KOPT-K1 (cell line): ENCODE measurements around the gene BSND.

Experiments
- H3K27ac ChIP-seq: fragments of 200-600 bp; sonication (generic); 2 replicates; pipeline ENCODE4 v1.5.1; 2016; ENCODE audit warnings: antibody characterized with exemption, mild to moderate bottlenecking, low read depth, low read length; ENCODE audit not compliant: poor library complexity, severe bottlenecking
- H3K36me3 ChIP-seq: fragments of 200-600 bp; sonication (generic); 2 replicates; pipeline ENCODE4 v1.5.1; 2017; ENCODE audit warnings: antibody characterized with exemption, mild to moderate bottlenecking, low read length, moderate library complexity; ENCODE audit not compliant: insufficient read depth
- H3K9me3 ChIP-seq: fragments of 200-600 bp; sonication (generic); 2 replicates; pipeline ENCODE4 v1.5.1; 2017; ENCODE audit warnings: antibody characterized with exemption, low read length, mild to moderate bottlenecking; ENCODE audit not compliant: insufficient read depth, poor library complexity, severe bottlenecking

Gene BSND

GRCh38 chr1:54982739-54983138, 16.0 kb upstream of the BSND start:
- no peak overlapping the region for H3K27ac ChIP-seq

GRCh38 chr1:54984131-54984842, 14.4 kb upstream of the BSND start:
- Histone ChIP-seq H3K9me3 (no peaks in the 10 kb centered on the region), H3K36me3 (no peaks in the 10 kb centered on the region), H3K27ac (no peak overlapping the region)

More at GRCh38 chr1:54982739-54983138, 16.0 kb upstream of the BSND start:
- H3K36me3 ChIP-seq = no peaks in the 10 kb centered on the region
- H3K9me3 ChIP-seq = no peaks in the 10 kb centered on the region

- Histone ChIP-seq H3K36me3 (no peaks in the 10 kb centered on the region), H3K9me3 (no peaks in the 10 kb centered on the region), H3K27ac (no peak overlapping the region)
Observed at GRCh38 chr1:54985556-54985955, 13.2 kb upstream of the BSND start.

- H3K36me3 ChIP-seq = no peaks in the 10 kb centered on the region
- H3K27ac ChIP-seq = no peak overlapping the region
Observed at GRCh38 chr1:54986025-54986424, 12.7 kb upstream of the BSND start.

GRCh38 chr1:54986533-54986932, 12.2 kb upstream of the BSND start:
- H3K9me3 ChIP-seq = no peaks in the 10 kb centered on the region
- no peak overlapping the region for H3K27ac ChIP-seq
- H3K36me3 ChIP-seq = no peaks in the 10 kb centered on the region

More at GRCh38 chr1:54986025-54986424, 12.7 kb upstream of the BSND start:
- no peaks in the 10 kb centered on the region for H3K9me3 ChIP-seq

GRCh38 chr1:54987427-54987826, 11.3 kb upstream of the BSND start:
- no peak overlapping the region for H3K27ac ChIP-seq
- no peaks in the 10 kb centered on the region for H3K9me3 ChIP-seq
- no peaks in the 10 kb centered on the region for H3K36me3 ChIP-seq

GRCh38 chr1:54987919-54988705, 10.6 kb upstream of the BSND start:
- H3K27ac ChIP-seq = no peak overlapping the region
- no peaks in the 10 kb centered on the region for H3K36me3 ChIP-seq
- H3K9me3 ChIP-seq = no peaks in the 10 kb centered on the region

- H3K36me3 ChIP-seq = no peaks in the 10 kb centered on the region
- H3K9me3 ChIP-seq = no peaks in the 10 kb centered on the region
- H3K27ac ChIP-seq = no peak overlapping the region
Observed at GRCh38 chr1:54988975-54989374, 9.8 kb upstream of the BSND start.

- no peaks in the 10 kb centered on the region for H3K9me3 ChIP-seq
- H3K27ac ChIP-seq = no peak overlapping the region
- no peaks in the 10 kb centered on the region for H3K36me3 ChIP-seq
Observed at GRCh38 chr1:54989473-54989872, 9.3 kb upstream of the BSND start.

- H3K27ac ChIP-seq = no peak overlapping the region
- no peaks in the 10 kb centered on the region for H3K9me3 ChIP-seq
- H3K36me3 ChIP-seq = no peaks in the 10 kb centered on the region
Observed at GRCh38 chr1:54989968-54990810, 8.5 kb upstream of the BSND start.

- Histone ChIP-seq H3K9me3 (no peaks in the 10 kb centered on the region), H3K36me3 (no peaks in the 10 kb centered on the region), H3K27ac (no peak overlapping the region)
Observed at GRCh38 chr1:54990916-54991315, 7.8 kb upstream of the BSND start.

- no peaks in the 10 kb centered on the region for H3K9me3 ChIP-seq
Observed at GRCh38 chr1:54991939-54992338, 6.8 kb upstream of the BSND start.

GRCh38 chr1:54993140-54993539, 5.6 kb upstream of the BSND start:
- H3K27ac ChIP-seq = no peak overlapping the region
- H3K36me3 ChIP-seq = no peaks in the 10 kb centered on the region
- no peaks in the 10 kb centered on the region for H3K9me3 ChIP-seq

More at GRCh38 chr1:54991939-54992338, 6.8 kb upstream of the BSND start:
- Histone ChIP-seq H3K27ac (no peak overlapping the region), H3K36me3 (no peaks in the 10 kb centered on the region)

GRCh38 chr1:54994355-54994990, 4.3 kb upstream of the BSND start:
- H3K27ac ChIP-seq = no peak overlapping the region
- H3K36me3 ChIP-seq = no peaks in the 10 kb centered on the region
- no peaks in the 10 kb centered on the region for H3K9me3 ChIP-seq
